Right renal cortex interstitium (tissue), 3 donors: ENCODE measurements around the gene SPON2. TPM values are rescaled to one million over a fixed set of nuclear protein-coding genes. Genes with fewer than 3 reads are reported as not detected.
A peak's percentile ranks its signal among the peaks of the same experiment; 100 is the strongest.
"Not testable (repeated sequence)": the region's sequence is repeated elsewhere in the genome, so short reads cannot be mapped to it uniquely, and the experiment has no call there.

Experiments
- DNase-seq, 3 donors: peaks; one replicate each; pipeline ENCODE4 v3.0.0-alpha.2; 2013; ENCODE audit warnings: low read depth in 3 of 3, low spot score in 2 of 3
- polyA plus RNA-seq, 3 donors: library from polyadenylated mRNA; unstranded; fragments of 120-200 nt; gene quantifications; one replicate each; pipeline ENCODE4 v1.2.1, GENCODE V29; 2013; ENCODE audit not compliant: insufficient read length in 3 of 3

Gene SPON2
- polyA plus RNA-seq, 3 donors: 5.8 to 8.1 (median 6.9) TPM

DNA sequence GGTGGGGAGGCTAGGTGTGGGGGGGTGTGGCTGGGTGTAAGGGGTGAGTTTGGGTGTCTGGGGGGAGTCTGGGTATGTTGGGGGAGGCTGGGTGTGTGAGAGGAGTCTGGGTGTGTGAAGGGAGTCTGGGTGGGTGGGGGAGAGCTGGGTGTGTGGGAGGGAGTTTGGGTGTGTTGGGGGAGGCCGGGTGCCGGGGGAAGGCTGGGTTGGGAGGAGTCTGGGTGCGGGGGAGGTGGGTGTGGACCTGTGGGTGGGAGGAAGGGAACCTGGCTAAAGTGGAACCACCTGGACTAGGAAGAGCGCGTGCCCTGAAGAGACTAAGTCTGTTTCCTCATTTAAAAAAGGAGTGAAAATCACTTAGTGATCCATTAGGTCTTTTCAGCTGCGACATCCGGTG lies 18.3 kb downstream of the SPON2 start:
- DNase-seq: no peak

DNA sequence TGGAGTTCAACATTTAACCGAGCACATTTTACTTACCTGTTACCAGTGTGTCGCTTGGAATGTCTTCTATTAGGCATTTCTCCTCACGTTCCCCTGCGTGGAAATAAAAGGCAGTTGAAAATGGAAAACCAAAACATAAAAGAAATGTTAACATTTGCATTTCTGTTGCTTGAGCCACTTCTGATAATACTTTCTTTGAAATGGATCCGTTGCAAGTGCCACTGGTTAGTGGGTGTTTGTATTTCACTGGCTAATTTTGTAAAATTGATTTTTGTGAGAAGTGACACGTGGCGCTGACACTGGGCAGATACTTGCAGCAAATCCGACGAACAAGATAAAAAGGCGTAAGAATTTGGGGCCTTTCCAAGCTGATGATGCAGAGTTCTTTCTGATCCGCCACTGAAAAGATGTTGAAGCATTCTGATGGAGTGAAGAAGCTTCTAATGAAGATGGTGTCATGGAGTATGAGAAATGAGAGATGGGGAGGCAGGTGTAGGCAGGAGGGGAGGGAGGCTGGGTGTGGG lies 18.8 kb downstream of the SPON2 start:
- DNase-seq: no peak

DNA sequence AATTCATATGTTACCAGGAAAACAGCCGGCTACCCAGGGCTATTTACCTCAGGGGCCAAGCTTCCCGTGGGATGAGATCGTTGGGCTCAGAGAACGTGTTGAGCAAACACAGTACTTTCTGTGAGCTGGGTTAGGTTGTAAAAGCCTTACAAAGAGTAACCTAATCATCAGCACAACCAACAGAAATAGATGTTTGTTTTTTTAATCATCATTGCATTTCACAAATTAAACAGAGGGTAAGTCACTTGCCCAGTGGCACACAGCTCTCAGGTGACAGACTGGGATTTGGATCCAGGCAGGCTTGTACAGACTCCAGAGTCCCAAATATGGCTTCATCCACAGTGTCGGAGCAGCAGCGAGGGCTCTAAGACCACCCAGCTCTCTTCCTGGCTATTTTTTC lies 20.1 kb downstream of the SPON2 start:
- no peak for DNase-seq

DNA sequence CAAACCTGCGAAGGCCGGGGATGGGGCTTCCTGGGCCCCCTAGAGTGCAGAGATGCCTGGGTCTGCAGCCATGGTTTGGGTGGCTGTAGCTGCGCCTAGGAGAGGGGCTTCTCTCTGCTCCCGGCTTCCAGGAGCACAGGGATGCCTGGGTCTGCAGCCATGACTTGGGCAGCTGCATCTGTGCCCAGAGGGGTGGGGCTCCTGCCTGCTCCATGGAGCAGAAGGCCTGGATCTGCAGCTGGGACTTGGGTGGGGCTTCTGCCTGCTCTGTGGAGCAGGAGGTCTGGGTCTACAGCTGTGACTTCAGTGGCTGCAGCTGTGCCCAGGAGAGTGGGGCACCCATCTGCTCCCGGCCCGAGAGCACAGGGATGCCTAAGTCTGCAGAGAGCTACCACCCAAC lies 20.8 kb downstream of the SPON2 start:
- no peak for DNase-seq

DNA sequence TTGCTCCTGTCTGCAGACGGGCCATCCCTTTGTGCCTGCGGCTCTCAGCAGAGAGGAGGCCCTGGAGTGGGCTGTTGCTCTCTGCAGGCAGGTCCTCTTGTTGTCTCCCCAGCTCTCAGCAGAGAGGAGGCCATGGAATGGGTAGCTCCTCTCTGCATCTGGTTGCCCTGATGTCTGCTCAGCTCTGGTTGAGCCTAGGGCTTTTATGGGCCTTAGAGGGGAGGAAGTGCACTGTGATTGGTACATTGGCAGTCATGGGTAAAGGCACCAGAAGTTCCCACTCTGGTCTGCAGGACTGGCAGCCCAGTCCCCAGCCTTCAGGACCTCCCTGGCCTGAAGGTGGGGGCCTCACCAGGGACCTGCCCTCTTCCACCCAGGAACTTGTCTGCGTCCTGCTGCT lies 21.5 kb downstream of the SPON2 start:
- no peak for DNase-seq

DNA sequence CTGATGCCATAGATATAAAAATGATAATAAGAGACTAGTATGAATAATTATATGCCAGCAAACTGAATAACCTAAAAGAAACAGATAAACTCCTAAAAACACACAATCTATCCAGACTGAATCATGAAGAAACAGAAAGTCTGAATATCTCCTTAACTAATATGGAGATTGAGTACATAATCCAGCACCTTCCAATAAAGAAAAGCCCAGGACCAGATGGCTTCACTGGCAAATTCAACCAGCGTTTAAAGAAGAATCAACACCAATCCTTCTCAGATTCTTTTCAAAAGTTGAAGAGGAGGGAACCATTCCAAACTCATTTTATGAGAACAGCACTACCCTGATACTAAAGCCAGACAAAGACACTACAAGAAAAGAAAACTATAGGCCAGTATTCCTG lies 32.5 kb downstream of the SPON2 start:
- DNase-seq: no peak

DNA sequence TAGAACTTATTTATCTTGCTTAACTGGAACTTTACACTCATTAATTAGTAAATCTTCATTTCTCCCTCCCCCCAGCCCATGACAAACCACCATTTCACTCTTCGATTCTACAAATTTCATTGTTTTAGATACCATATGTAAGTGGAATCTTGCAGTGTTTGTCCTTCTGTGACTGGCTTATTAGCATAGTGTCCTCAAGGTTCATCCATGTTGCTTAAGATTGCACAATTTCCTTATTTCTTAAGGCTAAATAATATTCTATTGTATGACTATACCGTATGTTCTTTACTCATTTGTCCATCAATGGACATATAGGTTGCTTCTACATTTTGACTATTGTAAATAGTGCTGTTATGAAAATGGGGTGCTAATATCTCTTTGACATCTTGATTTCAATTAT lies 34.5 kb downstream of the SPON2 start:
- no peak for DNase-seq

DNA sequence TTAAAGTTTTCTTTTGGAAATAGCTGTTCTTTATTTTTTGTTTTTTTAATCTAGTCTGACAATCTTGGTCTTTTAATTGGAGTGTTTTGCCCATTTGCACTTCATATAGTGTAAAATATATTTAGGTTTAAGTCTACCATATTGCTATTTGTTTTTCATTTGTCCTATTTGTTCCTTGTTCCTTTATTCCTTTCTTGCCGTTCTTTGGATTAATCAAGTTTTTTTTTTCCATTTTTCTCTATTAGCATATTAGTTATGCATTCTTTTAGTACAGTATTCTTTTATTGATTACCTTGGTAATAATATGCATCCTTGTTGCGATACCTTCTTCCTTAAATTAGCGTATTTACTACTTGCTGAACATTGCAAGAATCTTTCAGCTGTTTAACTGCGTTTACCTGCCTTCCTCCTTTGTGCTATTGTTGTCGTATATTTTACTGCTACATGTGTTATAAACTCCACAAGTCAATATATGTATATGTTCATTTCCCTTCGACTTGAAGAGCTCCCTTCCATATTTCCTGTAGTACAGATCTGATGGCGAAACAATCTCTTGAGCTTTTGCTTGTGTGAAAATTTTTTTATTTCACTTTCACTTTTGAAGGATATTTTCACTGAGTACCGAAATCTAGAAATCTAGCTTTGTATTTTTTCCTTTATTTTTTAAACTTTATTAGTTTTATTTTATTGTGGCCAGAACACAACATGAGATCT lies 35.2 kb downstream of the SPON2 start:
- DNase-seq: no peak

DNA sequence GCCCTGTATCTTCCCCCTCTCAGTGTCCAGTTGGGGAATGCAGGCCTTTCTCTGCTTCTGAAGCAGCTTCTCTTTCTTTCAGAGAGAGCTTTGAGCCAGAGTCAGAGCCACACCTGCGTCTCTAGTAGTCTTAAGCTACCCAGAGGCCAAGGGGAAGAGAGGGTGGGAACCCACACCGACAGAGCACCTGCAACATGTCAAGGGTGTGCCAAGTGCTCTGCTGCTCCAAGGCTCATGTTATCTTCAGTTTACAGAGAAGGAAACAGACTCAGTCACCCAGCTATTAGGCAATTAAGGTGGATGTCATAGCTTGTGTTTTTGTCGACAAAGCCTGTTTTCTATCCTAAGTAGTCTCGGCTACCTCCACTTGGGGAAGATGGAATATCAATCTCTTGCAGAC lies 36.3 kb downstream of the SPON2 start:
- no peak for DNase-seq

DNA sequence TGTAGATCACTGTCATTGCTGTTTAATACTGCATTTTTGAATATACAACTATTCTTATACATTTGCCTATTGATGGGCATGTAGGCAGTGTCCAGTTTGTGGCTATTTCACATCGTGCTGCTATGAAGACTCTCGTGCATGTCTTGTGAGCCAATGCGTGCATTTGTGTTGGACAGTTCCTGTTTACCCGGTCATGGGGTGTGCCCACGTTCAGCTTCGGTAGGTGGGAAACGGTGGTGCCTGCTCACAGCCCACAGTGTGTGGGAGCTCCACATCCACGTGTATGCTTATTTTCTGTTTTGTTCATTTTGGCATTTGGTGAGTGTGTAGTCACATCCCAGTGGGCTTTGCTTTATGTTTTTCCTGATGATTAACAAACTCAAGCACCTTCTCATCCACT lies 39.4 kb downstream of the SPON2 start:
- no peak for DNase-seq

DNA sequence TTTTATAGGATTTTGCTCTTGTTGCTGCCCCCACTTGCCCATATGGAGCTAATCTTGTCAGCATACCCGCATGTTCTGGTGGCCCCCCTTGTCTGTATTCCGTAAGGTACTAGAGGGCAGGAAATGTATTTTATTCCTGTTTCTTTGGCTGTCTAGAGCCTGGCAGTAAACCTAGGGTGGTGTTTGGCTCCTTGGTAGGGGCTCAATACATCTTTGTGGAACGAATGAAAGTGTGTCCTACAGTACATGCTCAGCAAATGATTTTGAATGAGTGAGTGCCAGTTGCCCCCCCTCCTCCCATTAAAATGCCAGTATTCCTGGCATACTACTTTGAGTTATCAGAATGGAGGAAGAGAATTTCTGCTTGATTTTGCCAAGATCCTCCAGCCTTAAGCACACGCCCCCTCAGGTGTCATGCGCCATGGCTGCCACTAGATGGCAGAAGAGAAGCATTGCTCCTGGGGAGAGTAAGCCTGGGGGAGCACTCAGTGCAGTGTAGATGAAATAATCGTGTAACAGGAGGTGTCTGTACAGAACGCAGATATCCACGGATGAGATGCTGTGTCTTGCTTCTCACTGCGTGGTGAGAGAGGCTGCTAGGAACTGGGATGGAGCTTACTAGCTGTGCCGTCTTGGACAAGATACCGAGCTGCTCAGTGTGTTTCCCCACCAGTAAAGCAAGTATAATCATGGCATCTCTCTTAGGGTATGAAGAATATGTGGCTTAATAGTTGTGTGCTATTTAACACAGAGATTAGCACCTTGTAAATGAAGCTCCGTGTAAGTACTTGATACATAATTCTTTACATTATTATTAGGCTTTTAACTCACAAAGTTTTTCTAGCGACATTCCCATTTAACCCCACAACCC lies 41.8 kb downstream of the SPON2 start:
- DNase-seq: peak; percentile 63 to 67 (median 64)

DNA sequence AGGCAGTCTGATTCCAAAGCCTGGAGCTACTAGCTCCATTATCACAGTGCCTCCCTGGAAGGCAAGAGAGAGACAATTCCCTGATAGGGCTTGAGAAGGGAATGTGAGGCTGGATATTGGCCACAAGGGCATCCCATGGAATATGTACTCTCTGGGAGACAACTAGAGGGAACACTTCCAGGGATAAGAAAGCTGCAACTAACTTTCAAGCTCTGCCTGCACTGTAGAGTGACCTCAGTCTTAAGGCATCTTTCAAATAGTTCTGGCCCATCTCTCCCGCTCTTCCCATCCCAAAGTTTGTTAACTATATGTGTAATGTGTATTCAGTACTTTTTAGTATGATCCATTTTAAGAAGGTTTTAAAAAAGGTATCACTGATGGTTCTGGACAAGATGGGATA lies 45.9 kb downstream of the SPON2 start:
- no peak for DNase-seq

DNA sequence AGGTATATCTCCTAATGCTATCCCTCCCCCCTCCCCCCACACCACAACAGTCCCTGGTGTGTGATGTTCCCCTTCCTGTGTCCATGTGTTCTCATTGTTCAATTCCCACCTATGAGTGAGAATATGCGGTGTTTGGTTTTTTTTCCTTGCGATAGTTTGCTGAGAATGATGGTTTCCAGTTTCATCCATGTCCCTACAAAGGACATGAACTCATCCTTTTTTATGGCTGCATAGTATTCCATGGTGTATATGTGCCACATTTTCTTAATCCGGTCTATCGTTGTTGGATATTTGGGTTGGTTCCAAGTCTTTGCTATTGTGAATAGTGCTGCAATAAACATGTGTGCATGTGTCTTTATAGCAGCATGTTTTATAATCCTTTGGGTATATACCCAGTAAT lies 46.9 kb downstream of the SPON2 start:
- not testable (repeated sequence) for DNase-seq

DNA sequence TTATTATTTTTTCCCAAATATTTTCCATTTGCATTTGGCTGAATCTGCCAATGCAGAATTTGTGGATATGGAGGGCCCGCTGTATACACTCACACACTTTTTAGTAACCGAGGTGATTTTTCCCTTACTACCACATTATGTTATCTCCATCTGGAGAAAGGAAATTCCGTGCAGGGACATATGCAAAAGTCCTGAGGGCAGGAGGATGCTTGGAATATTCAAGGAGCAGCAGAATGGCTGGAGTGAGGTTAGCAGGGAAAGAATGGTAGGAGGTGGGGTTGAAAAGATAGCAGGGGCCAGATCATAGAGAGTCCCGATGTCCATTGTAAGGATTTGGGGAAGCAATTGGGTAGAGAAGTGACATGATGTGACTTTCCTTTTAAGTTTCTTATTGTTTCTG lies 47.6 kb downstream of the SPON2 start:
- DNase-seq: no peak

DNA sequence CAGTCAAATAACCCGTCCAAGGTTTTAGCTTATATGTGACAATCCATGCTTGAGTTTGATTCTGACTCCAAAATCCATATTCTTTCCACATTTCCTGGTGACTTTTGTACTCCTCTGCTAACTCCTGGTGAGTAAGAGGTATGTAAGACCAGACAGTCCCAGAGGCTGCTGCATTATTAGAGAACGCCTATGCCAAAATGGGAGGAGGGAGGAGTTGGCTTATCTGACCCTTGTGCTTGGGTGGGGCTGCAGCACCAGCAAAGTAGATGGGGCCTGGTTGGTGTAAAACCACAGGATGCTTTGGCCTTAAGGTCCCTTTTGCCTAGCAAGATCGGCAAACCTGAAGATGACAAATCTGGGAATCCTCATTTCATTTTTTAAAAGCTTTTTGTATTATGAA lies 49.9 kb downstream of the SPON2 start:
- no peak for DNase-seq

Other genes starting within 250 kb of the SPON2 start
- gene GAK, start 240.3 kb downstream of the SPON2 start, polyA plus RNA-seq: 10 to 100 TPM; 43.4 to 51.6 (median 50.9) TPM
- gene TMEM175, start 240.1 kb downstream of the SPON2 start, polyA plus RNA-seq: 10 to 100 TPM; 17.3 to 30.1 (median 24.2) TPM
- 1 to 10 TPM; 5.0 to 5.9 (median 5.8) TPM for gene DGKQ, start 199.0 kb downstream of the SPON2 start, polyA plus RNA-seq
- gene IDUA, start 185.5 kb downstream of the SPON2 start, polyA plus RNA-seq: 10 to 100 TPM; 10.4 to 11.4 (median 10.6) TPM
- 1 to 10 TPM; 7.2 to 8.9 (median 7.7) TPM for gene SLC26A1, start 179.2 kb downstream of the SPON2 start, polyA plus RNA-seq
- gene FGFRL1, start 161.0 kb downstream of the SPON2 start, polyA plus RNA-seq: 10 to 100 TPM; 33.4 to 41.1 (median 36.0) TPM
- 10 to 100 TPM; 11.3 to 14.9 (median 11.5) TPM for gene RNF212, start 59.0 kb downstream of the SPON2 start, polyA plus RNA-seq
- 100 to 1,000 TPM in 2 of 3 donors, 10 to 100 TPM in 1; 98.0 to 118 (median 107) TPM for gene CTBP1, start 76.5 kb upstream of the SPON2 start, polyA plus RNA-seq
- 10 to 100 TPM; 58.5 to 58.6 (median 58.6) TPM for gene MAEA, start 117.3 kb upstream of the SPON2 start, polyA plus RNA-seq
- gene UVSSA, start 174.6 kb upstream of the SPON2 start, polyA plus RNA-seq: 1 to 10 TPM; 5.5 to 6.5 (median 6.0) TPM
- gene NKX1-1, start 233.9 kb upstream of the SPON2 start, polyA plus RNA-seq: not detected